LNCAP (cell line): Measurements from ENCODE around the gene TRMT112.

Experiments
- CTCF ChIP-seq: fragments of 450-650 bp; IDR thresholded peaks from 2 replicates; pipeline ENCODE4 v1.5.1; 2017; ENCODE audit warnings: mild to moderate bottlenecking

Gene TRMT112

GRCh38 chr11:64317325-64317960 is at the start of gene TRMT112:
TSS of gene TRMT112 (minus strand) at chr11:64317559. CDS start at chr11:64317526, 33 bp downstream.
- no peak for TF ChIP-seq CTCF

- TF ChIP-seq CTCF, result no peak
These were observed 49.4 kb upstream of the TRMT112 start for GRCh38 chr11:64366751-64367150.

- no peak for TF ChIP-seq CTCF
These were observed 47.6 kb upstream of the TRMT112 start for GRCh38 chr11:64364911-64365310.

GRCh38 chr11:64364435-64364834 is 47.1 kb upstream of the TRMT112 start:
- no peak for TF ChIP-seq CTCF

- no peak for TF ChIP-seq CTCF
These were observed 45.0 kb upstream of the TRMT112 start for GRCh38 chr11:64362339-64362738.

GRCh38 chr11:64361659-64362058 is 44.3 kb upstream of the TRMT112 start:
- no peak for TF ChIP-seq CTCF

- TF ChIP-seq CTCF, result no peak
These were observed 43.1 kb upstream of the TRMT112 start for GRCh38 chr11:64360448-64360921.
